ENCODE measurements around the gene CGB7. TPM values are rescaled to one million over a fixed set of nuclear protein-coding genes. Genes with fewer than 3 reads are reported as not detected.

CGB7 gene
- total RNA-seq, 3 donors from 2014 or later: not detected

Other genes with a start within 250 kb of the CGB7 start
- gene BCAT2, start 246.7 kb downstream of the CGB7 start, total RNA-seq: 10 to 100 TPM; 73.0 to 81.7 (median 78.2) TPM
- under 1 TPM; 0.37 to 0.65 (median 0.61) TPM for gene HSD17B14, start 221.3 kb downstream of the CGB7 start, total RNA-seq
- 1 to 10 TPM; 4.1 to 4.6 (median 4.6) TPM for gene PLEKHA4, start 189.1 kb downstream of the CGB7 start, total RNA-seq
- 100 to 1,000 TPM in 2 of 3 donors, 10 to 100 TPM in 1; 76.0 to 134 (median 110) TPM for gene PPP1R15A, start 185.3 kb downstream of the CGB7 start, total RNA-seq
- gene TULP2, start 159.0 kb downstream of the CGB7 start, total RNA-seq: under 1 TPM in 1 of 3 donors, not detected in 2; 0.69 TPM
- gene NUCB1, start 157.4 kb downstream of the CGB7 start, total RNA-seq: 10 to 100 TPM; 88.5 to 90.0 (median 89.3) TPM
- gene DHDH, start 124.0 kb downstream of the CGB7 start, total RNA-seq: not detected
- 100 to 1,000 TPM; 200 to 250 (median 203) TPM for gene BAX, start 102.9 kb downstream of the CGB7 start, total RNA-seq
- gene FTL, start 92.4 kb downstream of the CGB7 start, total RNA-seq: 1,000 to 10,000 TPM in 2 of 3 donors, 100 to 1,000 TPM in 1; 996 to 1,080 (median 1,001) TPM
- 10 to 100 TPM; 34.5 to 41.1 (median 35.5) TPM for gene GYS1, start 64.4 kb downstream of the CGB7 start, total RNA-seq
- 100 to 1,000 TPM; 208 to 257 (median 230) TPM for gene RUVBL2, start 63.9 kb downstream of the CGB7 start, total RNA-seq
- not detected for gene LHB, start 40.7 kb downstream of the CGB7 start, total RNA-seq
- gene CGB3, start 33.4 kb downstream of the CGB7 start, total RNA-seq: not detected
- gene CGB2, start 25.9 kb downstream of the CGB7 start, total RNA-seq: not detected
- not detected for gene CGB1, start 20.9 kb downstream of the CGB7 start, total RNA-seq
- gene CGB5, start 13.9 kb downstream of the CGB7 start, total RNA-seq: not detected
- not detected for gene CGB8, start 8.6 kb downstream of the CGB7 start, total RNA-seq
- not detected for gene NTF4, start 7.1 kb upstream of the CGB7 start, total RNA-seq
- not detected for gene KCNA7, start 14.9 kb upstream of the CGB7 start, total RNA-seq
- gene SNRNP70, start 27.7 kb upstream of the CGB7 start, total RNA-seq: 100 to 1,000 TPM; 278 to 294 (median 283) TPM
- gene LIN7B, start 56.6 kb upstream of the CGB7 start, total RNA-seq: 1 to 10 TPM; 4.0 to 6.3 (median 4.2) TPM
- 1 to 10 TPM; 1.5 to 2.9 (median 2.6) TPM for gene C19orf73, start 61.4 kb upstream of the CGB7 start, total RNA-seq
- 1 to 10 TPM; 3.4 to 5.0 (median 4.0) TPM for gene PPFIA3, start 61.8 kb upstream of the CGB7 start, total RNA-seq
- gene HRC, start 97.6 kb upstream of the CGB7 start, total RNA-seq: not detected
- gene TRPM4, start 100.0 kb upstream of the CGB7 start, total RNA-seq: under 1 TPM; 0.37 to 0.43 (median 0.38) TPM